ENCODE measurements around the gene SNAP91. TPM values are rescaled to one million over a fixed set of nuclear protein-coding genes. Genes with fewer than 3 reads are reported as not detected.

SNAP91 gene
- total RNA-seq, 4 donors from 2014 or later, result 0.95 to 1.3 (median 1.2) TPM; not detected in 1

- H3K27me3 ChIP-seq, result no peaks in the 10 kb centered on the region
- no peaks in the 10 kb centered on the region for H3K36me3 ChIP-seq
- no peak overlapping the region for H3K4me3 ChIP-seq
- no peak for TF ChIP-seq POLR2A (IDR thresholded peaks at IDR 0.05)
- no peak for TF ChIP-seq CTCF (IDR thresholded peaks at IDR 0.05)
- no peaks in the 10 kb centered on the region for H3K9me3 ChIP-seq
- no peak overlapping the region for H3K27ac ChIP-seq
- DNase-seq, result no peak
- peaks cover 0 to 8% (median 0%) of the 10 kb centered on the region in 4 donors for H3K4me1 ChIP-seq
Observed at GRCh38 chr6:83505356-83505755, 203.5 kb downstream of the SNAP91 start.

Other genes with a start within 250 kb of the SNAP91 start
- not detected for gene PRSS35, start 196.6 kb downstream of the SNAP91 start, total RNA-seq
- gene RIPPLY2, start 144.3 kb upstream of the SNAP91 start, total RNA-seq, result not detected
- gene CYB5R4, start 150.6 kb upstream of the SNAP91 start, total RNA-seq, result 10 to 100 TPM in 2 of 4 donors, 1 to 10 TPM in 2; 5.3 to 16.5 (median 10.6) TPM